Measurements from ENCODE around the gene TP73.

TP73 gene

DNA sequence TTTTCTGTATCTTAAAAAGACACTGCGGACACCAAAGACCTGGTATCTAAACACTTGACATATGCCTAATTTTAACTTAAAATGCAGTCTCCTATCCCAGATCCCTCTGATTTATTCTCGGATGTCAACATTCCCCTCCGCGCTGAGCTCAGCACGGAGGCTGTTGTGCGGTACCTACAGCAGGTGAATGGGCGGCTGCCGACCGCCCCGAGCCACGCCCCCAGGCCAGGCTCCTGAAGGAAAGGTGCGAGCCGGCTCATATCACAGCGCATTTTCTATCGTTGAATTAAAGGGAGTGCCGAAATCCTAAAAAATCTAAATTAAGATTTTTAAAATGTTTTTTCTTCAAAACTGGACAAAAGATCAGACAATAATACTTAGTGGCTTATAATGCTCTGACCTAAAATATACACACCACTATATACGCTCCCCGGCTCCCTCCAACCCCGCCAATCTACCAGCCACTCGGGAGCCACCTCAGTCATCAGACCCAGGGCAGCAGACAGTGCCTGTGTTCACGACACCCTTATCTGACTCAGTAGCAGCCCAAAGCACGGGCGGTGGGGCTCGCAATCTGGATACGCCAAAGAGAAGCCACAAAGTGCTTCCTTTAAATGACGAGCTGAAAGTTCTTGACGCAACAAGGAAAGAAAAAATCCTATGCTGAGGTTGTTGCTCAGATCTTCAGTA is 6.5 kb upstream of the TP73 start:
- H4K20me1 ChIP-seq (ENCODE audit: control insufficient read depth, insufficient read depth, low read depth, low read length), result no peaks in the 10 kb centered on the region
- TF ChIP-seq, protein P1, sequence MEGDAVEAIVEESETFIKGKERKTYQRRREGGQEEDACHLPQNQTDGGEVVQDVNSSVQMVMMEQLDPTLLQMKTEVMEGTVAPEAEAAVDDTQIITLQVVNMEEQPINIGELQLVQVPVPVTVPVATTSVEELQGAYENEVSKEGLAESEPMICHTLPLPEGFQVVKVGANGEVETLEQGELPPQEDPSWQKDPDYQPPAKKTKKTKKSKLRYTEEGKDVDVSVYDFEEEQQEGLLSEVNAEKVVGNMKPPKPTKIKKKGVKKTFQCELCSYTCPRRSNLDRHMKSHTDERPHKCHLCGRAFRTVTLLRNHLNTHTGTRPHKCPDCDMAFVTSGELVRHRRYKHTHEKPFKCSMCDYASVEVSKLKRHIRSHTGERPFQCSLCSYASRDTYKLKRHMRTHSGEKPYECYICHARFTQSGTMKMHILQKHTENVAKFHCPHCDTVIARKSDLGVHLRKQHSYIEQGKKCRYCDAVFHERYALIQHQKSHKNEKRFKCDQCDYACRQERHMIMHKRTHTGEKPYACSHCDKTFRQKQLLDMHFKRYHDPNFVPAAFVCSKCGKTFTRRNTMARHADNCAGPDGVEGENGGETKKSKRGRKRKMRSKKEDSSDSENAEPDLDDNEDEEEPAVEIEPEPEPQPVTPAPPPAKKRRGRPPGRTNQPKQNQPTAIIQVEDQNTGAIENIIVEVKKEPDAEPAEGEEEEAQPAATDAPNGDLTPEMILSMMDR (IDR thresholded peaks at IDR 0.05; ENCODE audit: low read depth, low read length, poor library complexity, severe bottlenecking), result no peak
- TF ChIP-seq EZH2phosphoT487 (IDR thresholded peaks at IDR 0.05; ENCODE audit: borderline replicate concordance, low read length), result no peak
- H3F3A ChIP-seq (ENCODE audit: control insufficient read depth, insufficient read depth), result peaks cover 7% of the 10 kb centered on the region; the same call in 1 of the 2 replicates
- H3K4me2 ChIP-seq (ENCODE audit: low read length), result no peak overlapping the region
- peaks cover 12% of the 10 kb centered on the region for H3K79me2 ChIP-seq (ENCODE audit: control insufficient read depth, low read length)
- H3K27ac ChIP-seq (ENCODE audit: low read depth, low read length), result no peak overlapping the region
- peaks cover 13% of the 10 kb centered on the region for H3K4me1 ChIP-seq (ENCODE audit: control insufficient read depth, low read length)
- peaks cover 43% of the 10 kb centered on the region for H3K36me3 ChIP-seq (ENCODE audit: control insufficient read depth, low read length)
- no peak overlapping the region for H3K4me3 ChIP-seq (ENCODE audit: low read length)
- no peaks in the 10 kb centered on the region for H3K27me3 ChIP-seq (ENCODE audit: control insufficient read depth, low read length)
- no peaks in the 10 kb centered on the region for H3K9me3 ChIP-seq (ENCODE audit: control insufficient read depth, insufficient read depth, low read length)
- H3K9me2 ChIP-seq (replicated peaks; ENCODE audit: control insufficient read depth, low read length), result no peaks in the 10 kb centered on the region

DNA sequence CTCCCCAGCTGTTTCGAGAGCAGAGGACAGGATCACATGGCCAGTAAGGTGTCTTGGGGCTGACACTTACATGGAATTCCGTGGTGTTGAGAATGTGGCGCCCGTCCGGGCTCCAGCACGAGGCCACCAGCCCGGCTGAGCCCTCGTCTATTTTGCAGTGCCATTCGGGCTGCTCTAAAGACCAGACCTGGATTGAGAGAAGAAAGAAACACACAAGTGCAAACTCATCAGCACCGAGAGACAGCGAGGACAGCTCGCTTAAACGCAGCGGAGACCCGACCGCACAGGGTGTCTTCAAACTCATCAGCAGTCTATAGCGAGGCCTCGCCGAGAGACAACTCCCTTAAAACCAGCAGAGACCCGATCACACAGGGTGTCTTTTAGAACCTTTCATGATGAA is 5.7 kb upstream of the TP73 start:
- Histone ChIP-seq H3K27ac (ENCODE audit: low read depth, low read length) (no peak overlapping the region), H3K9me2 (replicated peaks; ENCODE audit: control insufficient read depth, low read length) (no peaks in the 10 kb centered on the region), H3K4me1 (ENCODE audit: control insufficient read depth, low read length) (peaks cover 16% of the 10 kb centered on the region), H3K4me3 (ENCODE audit: low read length) (no peak overlapping the region), H3F3A (ENCODE audit: control insufficient read depth, insufficient read depth) (peaks cover 7% of the 10 kb centered on the region; the same call in 1 of the 2 replicates), H3K27me3 (ENCODE audit: control insufficient read depth, low read length) (no peaks in the 10 kb centered on the region), H3K9me3 (ENCODE audit: control insufficient read depth, insufficient read depth, low read length) (no peaks in the 10 kb centered on the region), H3K79me2 (ENCODE audit: control insufficient read depth, low read length) (peaks cover 12% of the 10 kb centered on the region), H3K4me2 (ENCODE audit: low read length) (no peak overlapping the region), H4K20me1 (ENCODE audit: control insufficient read depth, insufficient read depth, low read depth, low read length) (no peaks in the 10 kb centered on the region), H3K36me3 (ENCODE audit: control insufficient read depth, low read length) (peaks cover 40% of the 10 kb centered on the region)
- TF ChIP-seq EZH2phosphoT487 (IDR thresholded peaks at IDR 0.05; ENCODE audit: borderline replicate concordance, low read length), result no peak
- TF ChIP-seq, protein P1 (IDR thresholded peaks at IDR 0.05; ENCODE audit: low read depth, low read length, poor library complexity, severe bottlenecking), result no peak

DNA sequence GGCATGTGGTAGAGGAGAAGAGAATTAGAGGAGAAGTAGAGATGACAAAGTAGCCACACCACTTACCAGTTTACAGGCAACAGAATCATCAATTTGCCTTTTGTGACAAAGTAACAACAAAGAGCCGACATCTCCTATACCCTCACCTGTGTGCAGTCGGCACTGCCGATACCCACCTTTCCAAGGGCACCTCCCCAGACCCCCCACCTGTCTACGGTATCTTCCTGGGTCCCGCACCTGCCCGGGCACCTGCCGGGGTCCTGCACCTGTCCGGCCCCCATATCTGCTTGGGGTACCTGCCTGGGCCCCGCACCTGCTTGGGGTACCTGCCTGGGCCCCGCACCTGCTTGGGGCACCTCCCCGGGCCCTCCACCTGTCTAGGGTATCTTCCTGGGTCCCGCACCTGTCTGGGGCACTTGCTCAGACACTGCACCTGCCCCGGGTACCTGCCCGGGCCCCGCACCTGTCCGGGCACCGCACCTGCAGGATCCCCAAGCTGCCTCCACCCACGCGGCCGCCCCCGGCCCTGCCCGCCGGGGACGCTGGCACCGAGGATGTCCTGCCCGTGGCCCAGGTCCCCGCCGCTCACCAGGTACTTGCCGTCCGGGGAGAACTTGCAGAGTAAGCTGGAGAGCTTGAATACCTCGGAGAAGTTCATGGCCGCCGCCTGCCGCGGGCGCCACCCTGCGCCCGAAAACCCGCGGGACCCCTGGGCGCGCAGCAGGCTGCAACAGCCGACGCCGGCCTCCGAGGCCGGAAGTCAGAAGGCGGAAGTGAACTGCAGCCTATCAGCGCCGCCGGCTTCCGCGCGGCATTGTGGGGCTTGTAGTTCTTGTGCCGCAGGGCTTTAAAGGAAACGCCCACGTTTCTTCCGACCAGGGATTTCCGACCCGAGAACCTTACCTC is 2.7 kb upstream of the TP73 start, which contains the start of gene WRAP73:
WRAP73 (minus strand) TSS at position 762 of the 906 bp plus-strand sequence; CDS start at position 658, 104 bp downstream.
- TF ChIP-seq, protein P1 (IDR thresholded peaks at IDR 0.05; ENCODE audit: low read depth, low read length, poor library complexity, severe bottlenecking), result peak; percentile 64
- TF ChIP-seq EZH2phosphoT487 (IDR thresholded peaks at IDR 0.05; ENCODE audit: borderline replicate concordance, low read length), result no peak
- H3K9me3 ChIP-seq (ENCODE audit: control insufficient read depth, insufficient read depth, low read length), result no peaks in the 10 kb centered on the region
- H3K4me2 ChIP-seq (ENCODE audit: low read length), result peak within 1 kb of the TSS; percentile 66
- no peaks in the 10 kb centered on the region for H3K27me3 ChIP-seq (ENCODE audit: control insufficient read depth, low read length)
- H3K79me2 ChIP-seq (ENCODE audit: control insufficient read depth, low read length), result peaks cover 34% of the 10 kb centered on the region
- peak within 1 kb of the TSS; percentile 82 for H3K4me3 ChIP-seq (ENCODE audit: low read length)
- no peak within 1 kb of the TSS for H3K27ac ChIP-seq (ENCODE audit: low read depth, low read length)
- H3K4me1 ChIP-seq (ENCODE audit: control insufficient read depth, low read length), result peaks cover 36% of the 10 kb centered on the region
- H4K20me1 ChIP-seq (ENCODE audit: control insufficient read depth, insufficient read depth, low read depth, low read length), result no peaks in the 10 kb centered on the region
- no peaks in the 10 kb centered on the region for H3K9me2 ChIP-seq (replicated peaks; ENCODE audit: control insufficient read depth, low read length)
- H3F3A ChIP-seq (ENCODE audit: control insufficient read depth, insufficient read depth), result peaks cover 9% of the 10 kb centered on the region
- peaks cover 32% of the 10 kb centered on the region for H3K36me3 ChIP-seq (ENCODE audit: control insufficient read depth, low read length)

Data from DOHH2 (cell line).